K562 (cell line): ENCODE data around the gene CEACAM18. TPM values are rescaled to one million over a fixed set of nuclear protein-coding genes. Genes with fewer than 3 reads are reported as not detected.
A peak's percentile ranks its signal among the peaks of the same experiment; 100 is the strongest.

Experiments
- ATAC-seq: fragments of 200-7000 bp; cut with Tn5 transposase; 3 replicates; pipeline ENCODE4 v1.9.1; 2020; ENCODE audit warnings: moderate library complexity
- BruUV-seq: library from RNA; stranded (reverse); fragments of 400-500 nt; replicated peaks from 2 replicates; lab custom pipeline; 2021; lab: Mats Ljungman, UMichigan
- CTCF ChIA-PET: fragments of 300-600 bp; formaldehyde crosslinking; extraction: SDS; loops from one replicate; lab custom pipeline; 2021; ENCODE audit warnings: low intra/inter-chr PET ratio; lab: Yijun Ruan, JAX
- POLR2A ChIA-PET: fragments of 300-600, 350-650 bp; sonication (Branson Sonifier 250); formaldehyde crosslinking; extraction: SDS; loops from one replicate; lab custom pipeline; 2021; ENCODE audit warnings: antibody characterized with exemption, inconsistent platforms; lab: Yijun Ruan, JAX
- DNase-seq, 4 experiments: peaks; one replicate each; pipeline versions ENCODE4 v3.0.0 to v3.0.0-alpha.2; 2011 to 2018; ENCODE audit warnings: low spot score in 3 of 4, mixed read lengths in 3 of 4; ENCODE audit errors: extremely low read depth in 1 of 4
- FAIRE-seq: peaks from 2 replicates; lab custom pipeline; 2011; peaks lifted over from hg19 to GRCh38; lab: Jason Lieb, UNC
- H2AFZ ChIP-seq: 2 replicates; pipeline ENCODE4 v1.6.0; 2011; ENCODE audit warnings: low read depth, low read length, control low read depth, inconsistent platforms
- H3K27ac ChIP-seq: fragments of 200-600 bp; 3 replicates; pipeline ENCODE4 v1.8.0; 2011; ENCODE audit warnings: low read depth, mild to moderate bottlenecking, control low read depth, inconsistent platforms, low read length, moderate library complexity, mixed read lengths; ENCODE audit errors: extremely low read depth
- H3K27me3 ChIP-seq, 2 experiments: fragments of 300-600 bp in 1 of 2; 2 replicates in 1 of 2; 3 replicates in 1 of 2; pipeline versions ENCODE4 v1.6.0 to v1.8.0; 2011; ENCODE audit warnings: inconsistent platforms in 2 of 2, low read length in 2 of 2, mild to moderate bottlenecking in 1 of 2, mixed read lengths in 1 of 2, moderate library complexity in 1 of 2; ENCODE audit not compliant: control insufficient read depth in 2 of 2, insufficient read depth in 2 of 2
- H3K36me3 ChIP-seq: fragments of 300-600 bp; 3 replicates; pipeline ENCODE4 v1.8.0; 2011; ENCODE audit warnings: mild to moderate bottlenecking, low read length, inconsistent platforms; ENCODE audit not compliant: control insufficient read depth, insufficient read depth
- H3K4me1 ChIP-seq, 2 experiments: fragments of 200-600 bp in 1 of 2; replicated peaks in 1 of 2; 2 replicates in 1 of 2; 3 replicates in 1 of 2; pipeline versions ENCODE4 v1.5.1 to v1.8.0; 2011; ENCODE audit warnings: inconsistent platforms in 2 of 2, low read length in 2 of 2, mild to moderate bottlenecking in 1 of 2, mixed read lengths in 1 of 2, moderate library complexity in 1 of 2; ENCODE audit not compliant: control insufficient read depth in 2 of 2, insufficient read depth in 2 of 2
- H3K4me2 ChIP-seq: 2 replicates; pipeline ENCODE4 v1.6.1; 2011; ENCODE audit warnings: low read length, control low read depth, inconsistent platforms, mixed read lengths; ENCODE audit not compliant: insufficient read depth
- H3K4me3 ChIP-seq: fragments of 200-600 bp; sonication (generic), shearing (Covaris generic); 2 replicates; pipeline ENCODE4 v1.5.1; 2016; ENCODE audit warnings: control low read depth, inconsistent platforms
- H3K79me2 ChIP-seq: fragments of 200-600 bp; 3 replicates; pipeline ENCODE4 v1.8.0; 2011; ENCODE audit warnings: low read length, inconsistent platforms; ENCODE audit not compliant: control insufficient read depth, insufficient read depth
- H3K9ac ChIP-seq, 2 experiments: 2 replicates each; pipeline versions ENCODE4 v1.6.0 to v1.6.1; 2011; ENCODE audit warnings: low read depth in 2 of 2, low read length in 2 of 2, control low read depth in 1 of 2, inconsistent platforms in 1 of 2, mild to moderate bottlenecking in 1 of 2, mixed read lengths in 1 of 2; ENCODE audit not compliant: insufficient read depth in 1 of 2
- H3K9me1 ChIP-seq: one replicate; pipeline ENCODE4 v1.6.0; 2011; ENCODE audit warnings: inconsistent platforms, mild to moderate bottlenecking, low read length, moderate library complexity; ENCODE audit not compliant: control insufficient read depth, insufficient read depth
- H3K9me3 ChIP-seq: replicated peaks from 2 replicates; pipeline ENCODE4 v1.5.1; 2011; ENCODE audit warnings: low read depth, low read length, inconsistent platforms; ENCODE audit not compliant: control insufficient read depth, insufficient read depth
- H4K20me1 ChIP-seq: replicated peaks from 2 replicates; pipeline ENCODE4 v1.6.1; 2011; ENCODE audit warnings: low read length, inconsistent platforms, mixed read lengths; ENCODE audit not compliant: control insufficient read depth, insufficient read depth
- BACH1 ChIP-seq: fragments of 200-800 bp; sonication (Bioruptor generic); IDR thresholded peaks from 2 replicates; pipeline ENCODE4 v1.6.1; 2016; ENCODE audit warnings: missing genetic modification characterization, missing compliant biosample characterization
- DMBX1 ChIP-seq: fragments of 250-450 bp; sonication (Bioruptor Pico); IDR thresholded peaks from 2 replicates; pipeline ENCODE4 v1.8.0; 2022; ENCODE audit warnings: inconsistent platforms, mild to moderate bottlenecking, moderate library complexity, borderline replicate concordance
- FOXJ2 ChIP-seq: fragments of 200-800 bp; sonication (Bioruptor generic); IDR thresholded peaks from 2 replicates; pipeline ENCODE4 v1.6.1; 2016; ENCODE audit warnings: missing genetic modification characterization, missing compliant biosample characterization
- GTF2E2 ChIP-seq: fragments of 200-800 bp; sonication (Bioruptor generic); IDR thresholded peaks from 2 replicates; pipeline ENCODE4 v1.6.1; 2016; ENCODE audit warnings: missing genetic modification characterization, missing compliant biosample characterization
- KDM4B ChIP-seq, 2 experiments: fragments of 450-650 bp in 1 of 2; sonication (generic) in 1 of 2; IDR thresholded peaks; 2 replicates each; pipeline ENCODE4 v1.6.1; 2016 to 2017; ENCODE audit warnings: borderline replicate concordance in 2 of 2, antibody characterized with exemption in 1 of 2, low read depth in 1 of 2, mild to moderate bottlenecking in 1 of 2
- PHTF2 ChIP-seq: fragments of 250-450 bp; sonication (Bioruptor Pico); IDR thresholded peaks from 2 replicates; pipeline ENCODE4 v1.5.0; 2021; ENCODE audit warnings: mild to moderate bottlenecking
- ZNF3 ChIP-seq: fragments of 250-450 bp; sonication (Bioruptor Pico); IDR thresholded peaks from 2 replicates; pipeline ENCODE4 v1.5.0; 2021; ENCODE audit warnings: mild to moderate bottlenecking, moderate library complexity
- WGBS: fragments of 100-300 bp; shearing (Covaris generic); methylation state at CpG from one replicate; pipeline ENCODE4 v1.1.6; 2016; ENCODE audit warnings: low coverage, mixed read lengths; ENCODE audit not compliant: insufficient coverage; ENCODE audit errors: missing lambda C conversion rate; 5-methylcytosine and 5-hydroxymethylcytosine counted together
- in situ Hi-C: fragments of 300-500 bp; cut with MboI; formaldehyde crosslinking; loops from 4 replicates; pipeline ENCODE4 v1.15.0; 2018; ENCODE audit warnings: inconsistent platforms, mixed read lengths
- intact Hi-C: fragments of 100-400 bp; cut with micrococcal nuclease; formaldehyde crosslinking; loops from 2 replicates; pipeline ENCODE4 v1.14.2; 2022
- polyA plus RNA-seq, 8 experiments: library from polyadenylated mRNA; depleted of rRNA in 4 of 8; stranded (reverse) in 5 of 8; unstranded in 3 of 8; fragments of >200 nt; fragmentation: Nextera tagmentation in 2 of 8; fragmentation: Illumina TruSeq in 1 of 8; extraction: Ambion mirVana in 2 of 8; extraction: Trizol in 1 of 8; gene quantifications; 2 replicates each; pipeline versions ENCODE4 v1.2.1 to v1.2.3, GENCODE V29; 2011 to 2014; ENCODE audit warnings: inconsistent platforms in 1 of 8, missing spikeins in 1 of 8
- total RNA-seq, 7 experiments: library from RNA; depleted of rRNA in 6 of 7; stranded (reverse); fragments of >200 nt in 6 of 7; fragmentation: Illumina TruSeq in 2 of 7; extraction: Trizol in 2 of 7; gene quantifications; 2 replicates each; pipeline versions ENCODE4 v1.2.1 to v1.2.3, GENCODE V29; 2011 to 2021; ENCODE audit warnings: low replicate concordance in 1 of 7
- TF ChIP-seq, protein P1 (sequence below): fragments of 250-450 bp; sonication (Bioruptor Pico); IDR thresholded peaks from 2 replicates; pipeline ENCODE4 v1.8.0; 2021; ENCODE audit warnings: moderate library complexity, mild to moderate bottlenecking, inconsistent platforms
- TF ChIP-seq, protein P2 (sequence below): sonication (generic); IDR thresholded peaks from 2 replicates; pipeline ENCODE4 v1.6.1; 2016
- TF ChIP-seq, protein P3 (sequence below), 2 experiments: fragments of 450-650 bp; conservative IDR thresholded peaks; 2 replicates each; pipeline ENCODE4 v1.6.1; 2017; ENCODE audit warnings: mild to moderate bottlenecking in 2 of 2, moderate library complexity in 2 of 2
- TF ChIP-seq, protein P4 (sequence below), 3 experiments: IDR thresholded peaks in 2 of 3; conservative IDR thresholded peaks in 1 of 3; 2 replicates each; pipeline ENCODE4 v1.5.1; 2011 to 2012; ENCODE audit warnings: low read length in 3 of 3, mild to moderate bottlenecking in 3 of 3, control low read depth in 2 of 3, improper control_type of control experiment in 1 of 3, inconsistent platforms in 1 of 3, low read depth in 1 of 3, mixed read lengths in 1 of 3, moderate library complexity in 1 of 3; ENCODE audit not compliant: insufficient read depth in 2 of 3
- TF ChIP-seq, protein P5 (sequence below), 2 experiments: IDR thresholded peaks; 2 replicates each; pipeline ENCODE4 v1.6.1; 2012; ENCODE audit warnings: improper control_type of control experiment in 2 of 2, low read depth in 2 of 2, low read length in 2 of 2, borderline replicate concordance in 1 of 2

CEACAM18 gene
- total and polyA plus RNA-seq, 9 of the 15 experiments (the other 6 are each of a cell fraction or from before 2014, with no cell fraction given): 0.08 to 0.24 (median 0.15) TPM; not detected in 3

DNA sequence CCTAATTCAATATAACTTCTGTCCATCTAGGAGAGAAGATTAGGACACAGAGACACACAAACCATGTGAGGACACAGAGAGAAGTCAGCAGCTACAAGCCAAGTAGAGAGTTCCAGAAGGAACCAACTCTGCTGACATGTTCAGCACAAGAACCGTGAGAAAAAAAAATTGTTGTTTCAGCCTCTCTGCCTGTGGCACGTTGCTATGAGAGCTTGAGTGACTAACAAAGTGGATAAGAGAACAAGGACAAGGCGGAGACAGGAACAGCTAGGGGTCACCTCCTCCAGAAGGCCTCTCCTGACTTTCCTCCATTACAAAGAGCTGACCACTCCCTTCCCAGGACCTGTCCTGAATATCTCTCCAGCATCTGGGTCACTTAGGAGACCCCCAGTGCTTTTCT lies 28.9 kb downstream of the CEACAM18 start:
- intact Hi-C loops (no loop called here), in situ Hi-C loops (no loop called here)
- Histone ChIP-seq H3K9ac (peak overlapping the region in 1 of 2 experiments; percentile 82; a peak in 3 of 4 replicates), H2AFZ (peak overlapping the region; percentile 82), H4K20me1 (no peaks in the 10 kb centered on the region), H3K9me3 (no peaks in the 10 kb centered on the region; the same call in 1 of the 2 replicates), H3K9me1 (no peaks in the 10 kb centered on the region), H3K4me3 (peak overlapping the region; percentile 7; the same call in 1 of the 2 replicates), H3K4me1 (peaks cover 35 to 59% of the 10 kb centered on the region in 2 experiments), H3K27ac (peak overlapping the region; percentile 98), H3K27me3 (no peaks in the 10 kb centered on the region), H3K79me2 (peaks cover 12% of the 10 kb centered on the region), H3K4me2 (peak overlapping the region; percentile 86), H3K36me3 (no peaks in the 10 kb centered on the region)
- ChIA-PET CTCF (no interaction called here), POLR2A (interaction anchor here (0.6 to 1.9 kb wide), 7 partner anchors 10 to 130 kb away, joined by 3 to 12 read pairs (median 3); partner anchors contain the start of gene CEACAM18)
- FAIRE-seq (peak; percentile 32), DNase-seq (peak; percentile 35 to 60 (median 48)), ATAC-seq (peak; percentile 24)
- 11% methylated on average over 3 of the region's 3 CpGs for WGBS
- no TSS peak for BruUV-seq
- 0 out of 2 replicates have a peak, but pooled peaks have one; percentile 3 for TF ChIP-seq BACH1
- TF ChIP-seq ZNF3 (CRISPR knock-in tag): no peak
- TF ChIP-seq, protein P1, sequence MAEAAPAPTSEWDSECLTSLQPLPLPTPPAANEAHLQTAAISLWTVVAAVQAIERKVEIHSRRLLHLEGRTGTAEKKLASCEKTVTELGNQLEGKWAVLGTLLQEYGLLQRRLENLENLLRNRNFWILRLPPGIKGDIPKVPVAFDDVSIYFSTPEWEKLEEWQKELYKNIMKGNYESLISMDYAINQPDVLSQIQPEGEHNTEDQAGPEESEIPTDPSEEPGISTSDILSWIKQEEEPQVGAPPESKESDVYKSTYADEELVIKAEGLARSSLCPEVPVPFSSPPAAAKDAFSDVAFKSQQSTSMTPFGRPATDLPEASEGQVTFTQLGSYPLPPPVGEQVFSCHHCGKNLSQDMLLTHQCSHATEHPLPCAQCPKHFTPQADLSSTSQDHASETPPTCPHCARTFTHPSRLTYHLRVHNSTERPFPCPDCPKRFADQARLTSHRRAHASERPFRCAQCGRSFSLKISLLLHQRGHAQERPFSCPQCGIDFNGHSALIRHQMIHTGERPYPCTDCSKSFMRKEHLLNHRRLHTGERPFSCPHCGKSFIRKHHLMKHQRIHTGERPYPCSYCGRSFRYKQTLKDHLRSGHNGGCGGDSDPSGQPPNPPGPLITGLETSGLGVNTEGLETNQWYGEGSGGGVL (CRISPR knock-in tag): 0 out of 2 replicates have a peak, but pooled peaks have one; percentile 22
- TF ChIP-seq, protein P2, sequence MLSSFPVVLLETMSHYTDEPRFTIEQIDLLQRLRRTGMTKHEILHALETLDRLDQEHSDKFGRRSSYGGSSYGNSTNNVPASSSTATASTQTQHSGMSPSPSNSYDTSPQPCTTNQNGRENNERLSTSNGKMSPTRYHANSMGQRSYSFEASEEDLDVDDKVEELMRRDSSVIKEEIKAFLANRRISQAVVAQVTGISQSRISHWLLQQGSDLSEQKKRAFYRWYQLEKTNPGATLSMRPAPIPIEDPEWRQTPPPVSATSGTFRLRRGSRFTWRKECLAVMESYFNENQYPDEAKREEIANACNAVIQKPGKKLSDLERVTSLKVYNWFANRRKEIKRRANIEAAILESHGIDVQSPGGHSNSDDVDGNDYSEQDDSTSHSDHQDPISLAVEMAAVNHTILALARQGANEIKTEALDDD: no peak
- no peak for TF ChIP-seq FOXJ2
- TF ChIP-seq, protein P3, sequence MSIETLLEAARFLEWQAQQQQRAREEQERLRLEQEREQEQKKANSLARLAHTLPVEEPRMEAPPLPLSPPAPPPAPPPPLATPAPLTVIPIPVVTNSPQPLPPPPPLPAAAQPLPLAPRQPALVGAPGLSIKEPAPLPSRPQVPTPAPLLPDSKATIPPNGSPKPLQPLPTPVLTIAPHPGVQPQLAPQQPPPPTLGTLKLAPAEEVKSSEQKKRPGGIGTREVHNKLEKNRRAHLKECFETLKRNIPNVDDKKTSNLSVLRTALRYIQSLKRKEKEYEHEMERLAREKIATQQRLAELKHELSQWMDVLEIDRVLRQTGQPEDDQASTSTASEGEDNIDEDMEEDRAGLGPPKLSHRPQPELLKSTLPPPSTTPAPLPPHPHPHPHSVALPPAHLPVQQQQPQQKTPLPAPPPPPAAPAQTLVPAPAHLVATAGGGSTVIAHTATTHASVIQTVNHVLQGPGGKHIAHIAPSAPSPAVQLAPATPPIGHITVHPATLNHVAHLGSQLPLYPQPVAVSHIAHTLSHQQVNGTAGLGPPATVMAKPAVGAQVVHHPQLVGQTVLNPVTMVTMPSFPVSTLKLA (conservative IDR thresholded peaks at IDR 0.05): no peak
- peak; percentile 26; the same call in 1 of the 2 replicates for TF ChIP-seq DMBX1
- TF ChIP-seq PHTF2 (CRISPR knock-in tag): no peak
- TF ChIP-seq, protein P4, sequence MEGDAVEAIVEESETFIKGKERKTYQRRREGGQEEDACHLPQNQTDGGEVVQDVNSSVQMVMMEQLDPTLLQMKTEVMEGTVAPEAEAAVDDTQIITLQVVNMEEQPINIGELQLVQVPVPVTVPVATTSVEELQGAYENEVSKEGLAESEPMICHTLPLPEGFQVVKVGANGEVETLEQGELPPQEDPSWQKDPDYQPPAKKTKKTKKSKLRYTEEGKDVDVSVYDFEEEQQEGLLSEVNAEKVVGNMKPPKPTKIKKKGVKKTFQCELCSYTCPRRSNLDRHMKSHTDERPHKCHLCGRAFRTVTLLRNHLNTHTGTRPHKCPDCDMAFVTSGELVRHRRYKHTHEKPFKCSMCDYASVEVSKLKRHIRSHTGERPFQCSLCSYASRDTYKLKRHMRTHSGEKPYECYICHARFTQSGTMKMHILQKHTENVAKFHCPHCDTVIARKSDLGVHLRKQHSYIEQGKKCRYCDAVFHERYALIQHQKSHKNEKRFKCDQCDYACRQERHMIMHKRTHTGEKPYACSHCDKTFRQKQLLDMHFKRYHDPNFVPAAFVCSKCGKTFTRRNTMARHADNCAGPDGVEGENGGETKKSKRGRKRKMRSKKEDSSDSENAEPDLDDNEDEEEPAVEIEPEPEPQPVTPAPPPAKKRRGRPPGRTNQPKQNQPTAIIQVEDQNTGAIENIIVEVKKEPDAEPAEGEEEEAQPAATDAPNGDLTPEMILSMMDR (IDR thresholded peaks at IDR 0.05 in 2 of 3, conservative IDR thresholded peaks at IDR 0.05 in 1 of 3; ENCODE audit: insufficient read depth in 2 of 3, low read depth in 1 of 3, low read length in 3 of 3): no peak
- TF ChIP-seq KDM4B (IDR thresholded peaks at IDR 0.05; ENCODE audit: borderline replicate concordance in 2 of 2, low read depth in 1 of 2): no peak
- 0 out of 2 replicates have a peak, but pooled peaks have one; percentile 47 for TF ChIP-seq GTF2E2 (tag)
- TF ChIP-seq, protein P5, sequence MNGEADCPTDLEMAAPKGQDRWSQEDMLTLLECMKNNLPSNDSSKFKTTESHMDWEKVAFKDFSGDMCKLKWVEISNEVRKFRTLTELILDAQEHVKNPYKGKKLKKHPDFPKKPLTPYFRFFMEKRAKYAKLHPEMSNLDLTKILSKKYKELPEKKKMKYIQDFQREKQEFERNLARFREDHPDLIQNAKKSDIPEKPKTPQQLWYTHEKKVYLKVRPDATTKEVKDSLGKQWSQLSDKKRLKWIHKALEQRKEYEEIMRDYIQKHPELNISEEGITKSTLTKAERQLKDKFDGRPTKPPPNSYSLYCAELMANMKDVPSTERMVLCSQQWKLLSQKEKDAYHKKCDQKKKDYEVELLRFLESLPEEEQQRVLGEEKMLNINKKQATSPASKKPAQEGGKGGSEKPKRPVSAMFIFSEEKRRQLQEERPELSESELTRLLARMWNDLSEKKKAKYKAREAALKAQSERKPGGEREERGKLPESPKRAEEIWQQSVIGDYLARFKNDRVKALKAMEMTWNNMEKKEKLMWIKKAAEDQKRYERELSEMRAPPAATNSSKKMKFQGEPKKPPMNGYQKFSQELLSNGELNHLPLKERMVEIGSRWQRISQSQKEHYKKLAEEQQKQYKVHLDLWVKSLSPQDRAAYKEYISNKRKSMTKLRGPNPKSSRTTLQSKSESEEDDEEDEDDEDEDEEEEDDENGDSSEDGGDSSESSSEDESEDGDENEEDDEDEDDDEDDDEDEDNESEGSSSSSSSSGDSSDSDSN (IDR thresholded peaks at IDR 0.05; ENCODE audit: borderline replicate concordance in 1 of 2, low read depth in 2 of 2, low read length in 2 of 2): no peak
